IPS-15b (cell line): ENCODE results near the gene PRKCE.

Experiments
- H3K27me3 ChIP-seq: one replicate; pipeline ENCODE4 v1.6.1; 2013; ENCODE audit warnings: low read length; ENCODE audit not compliant: control insufficient read depth, insufficient read depth
- H3K36me3 ChIP-seq: one replicate; pipeline ENCODE4 v1.6.1; 2013; ENCODE audit warnings: low read length; ENCODE audit not compliant: control insufficient read depth, insufficient read depth
- H3K4me1 ChIP-seq: one replicate; pipeline ENCODE4 v1.6.1; 2013; ENCODE audit warnings: mild to moderate bottlenecking, low read length; ENCODE audit not compliant: control insufficient read depth, insufficient read depth
- H3K4me3 ChIP-seq: one replicate; pipeline ENCODE4 v1.5.1; 2013; ENCODE audit warnings: low read depth, low read length
- H3K9ac ChIP-seq: one replicate; pipeline ENCODE4 v1.6.1; 2013; ENCODE audit warnings: low read depth, mild to moderate bottlenecking, low read length
- H3K9me3 ChIP-seq: one replicate; pipeline ENCODE4 v1.6.1; 2013; ENCODE audit warnings: mild to moderate bottlenecking, low read length; ENCODE audit not compliant: control insufficient read depth, insufficient read depth

PRKCE gene

DNA sequence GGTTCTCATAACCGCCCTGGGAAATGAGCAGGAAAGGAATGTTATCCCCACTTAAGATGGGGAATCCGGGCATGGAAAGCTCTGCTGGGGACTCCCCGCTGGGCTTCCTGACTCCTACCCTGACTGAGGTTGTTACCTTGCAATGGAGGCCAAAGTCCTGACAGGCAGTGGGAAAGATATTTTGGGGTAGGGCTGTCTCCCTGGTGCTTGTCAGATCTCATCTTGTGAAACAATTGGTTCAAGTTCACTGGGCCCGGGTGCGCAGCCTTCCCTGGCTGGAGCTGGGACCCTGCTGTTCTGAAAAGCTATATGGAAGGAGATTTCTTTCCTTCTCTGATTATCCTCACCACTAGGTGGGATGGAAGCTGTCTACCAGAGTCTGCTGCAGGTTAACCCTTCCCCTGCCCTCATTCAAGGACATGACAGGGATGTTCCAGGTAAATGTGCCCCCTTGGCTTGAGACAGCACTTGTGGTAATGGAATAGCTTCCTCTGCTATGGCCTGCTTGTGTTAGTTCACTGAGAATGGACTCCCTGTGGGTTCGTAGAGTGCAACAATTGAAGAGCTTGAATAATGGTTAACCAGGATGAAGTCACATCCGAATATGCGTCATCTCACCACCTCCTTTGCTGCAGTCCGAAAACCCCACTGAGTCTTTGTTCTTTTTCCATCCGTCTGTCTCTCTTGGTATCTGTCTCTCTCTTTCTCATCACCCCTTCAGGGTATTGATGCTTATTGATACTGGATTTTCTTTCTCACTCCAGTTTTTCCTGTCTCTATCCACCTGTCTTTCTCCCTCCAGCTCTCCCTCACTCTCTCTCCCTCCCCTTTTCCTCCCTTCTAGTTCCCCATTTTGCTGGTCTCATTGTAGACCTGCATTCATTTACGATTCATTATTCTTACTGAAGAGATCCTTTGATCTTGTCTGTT, 577.9 kb downstream of the PRKCE start:
- no peak overlapping the region for H3K4me3 ChIP-seq
- H3K36me3 ChIP-seq, result no peaks in the 10 kb centered on the region
- no peaks in the 10 kb centered on the region for H3K9me3 ChIP-seq
- no peak overlapping the region for H3K9ac ChIP-seq
- H3K4me1 ChIP-seq, result peaks cover 5% of the 10 kb centered on the region
- H3K27me3 ChIP-seq, result no peaks in the 10 kb centered on the region

DNA sequence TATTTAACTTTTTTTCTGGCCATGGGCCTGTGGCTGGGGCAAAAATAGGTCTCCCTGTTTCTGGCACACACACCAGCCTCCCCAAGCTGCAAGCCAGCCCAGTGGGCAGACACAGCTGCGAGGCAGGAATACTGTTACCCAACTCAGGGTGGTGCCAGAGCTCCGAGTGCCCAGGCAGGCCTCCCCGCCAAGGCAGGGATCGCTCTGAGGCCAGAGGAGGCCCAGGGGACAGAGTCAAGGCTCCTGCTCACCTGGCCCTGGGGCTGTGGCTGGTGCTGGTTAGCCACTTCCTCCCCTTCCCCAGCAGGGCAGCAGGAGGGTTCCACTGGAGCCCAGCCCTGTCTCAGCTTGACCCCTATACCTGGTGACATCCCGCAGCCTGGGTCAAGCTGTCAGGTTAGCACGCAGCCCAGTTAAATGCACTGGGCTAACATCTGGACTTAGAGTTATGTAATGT, 578.7 kb downstream of the PRKCE start:
- Histone ChIP-seq H3K36me3 (no peaks in the 10 kb centered on the region), H3K4me1 (peaks cover 5% of the 10 kb centered on the region), H3K4me3 (no peak overlapping the region), H3K27me3 (no peaks in the 10 kb centered on the region), H3K9ac (no peak overlapping the region), H3K9me3 (no peaks in the 10 kb centered on the region)

DNA sequence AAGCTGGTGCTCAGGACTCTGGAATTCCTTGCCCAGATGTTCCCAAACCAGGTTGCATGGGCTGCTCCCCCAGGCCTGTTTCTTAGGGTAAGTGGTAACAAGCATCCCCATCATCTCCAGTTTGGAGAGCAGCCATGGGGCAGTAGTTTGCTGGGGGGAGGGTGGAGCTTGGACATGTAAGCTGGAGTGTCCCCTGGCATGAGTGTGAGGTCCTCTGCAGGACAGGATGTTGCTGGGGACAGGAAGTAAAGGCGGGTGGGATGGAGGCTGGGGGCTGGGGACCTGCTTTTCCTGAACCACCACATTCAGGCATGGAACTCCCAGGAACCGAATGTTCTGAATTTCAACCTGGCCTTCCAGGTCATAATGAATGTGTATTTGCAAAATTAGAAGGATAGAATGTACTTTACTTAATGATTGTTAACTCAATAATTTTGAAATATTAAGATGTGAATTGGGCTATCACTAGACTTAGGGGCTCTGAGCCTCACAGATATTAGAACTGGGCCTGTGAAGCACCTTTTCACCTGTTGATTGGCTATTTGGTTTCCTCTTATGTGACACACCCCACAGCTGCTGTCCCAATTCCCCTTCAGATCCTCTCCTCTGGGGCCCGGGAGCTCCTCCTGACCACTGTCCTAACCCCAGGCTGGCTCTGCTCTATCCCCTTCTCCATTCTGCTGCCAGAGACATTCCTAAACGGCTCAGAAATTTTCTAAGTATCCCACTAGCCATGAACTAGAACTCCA, 579.4 kb downstream of the PRKCE start:
- Histone ChIP-seq H3K27me3 (no peaks in the 10 kb centered on the region), H3K9me3 (no peaks in the 10 kb centered on the region), H3K36me3 (no peaks in the 10 kb centered on the region), H3K4me1 (peaks cover 5% of the 10 kb centered on the region), H3K9ac (no peak overlapping the region), H3K4me3 (no peak overlapping the region)

DNA sequence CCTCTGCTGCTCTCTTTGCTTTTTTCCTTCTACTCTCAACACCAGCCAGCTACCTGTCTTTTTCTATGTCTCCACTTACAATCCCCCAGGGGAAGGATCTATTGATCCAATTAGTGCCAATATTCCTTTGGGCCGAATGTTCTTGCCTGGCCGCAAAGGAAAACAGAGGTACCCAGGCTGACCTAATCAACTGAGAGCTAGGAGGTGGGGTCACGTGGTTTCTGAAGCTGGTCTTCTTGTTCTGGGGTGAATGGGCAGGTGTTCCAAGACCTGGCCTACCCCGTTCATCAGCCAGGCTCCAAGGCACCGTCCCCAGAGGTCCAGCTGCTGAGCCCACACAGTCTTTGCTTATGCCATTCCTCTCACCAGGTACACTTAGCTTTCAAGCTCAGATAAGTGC, 580.2 kb downstream of the PRKCE start:
- Histone ChIP-seq H3K27me3 (no peaks in the 10 kb centered on the region), H3K4me1 (peaks cover 5% of the 10 kb centered on the region), H3K4me3 (no peak overlapping the region), H3K9ac (no peak overlapping the region), H3K9me3 (no peaks in the 10 kb centered on the region), H3K36me3 (no peaks in the 10 kb centered on the region)

DNA sequence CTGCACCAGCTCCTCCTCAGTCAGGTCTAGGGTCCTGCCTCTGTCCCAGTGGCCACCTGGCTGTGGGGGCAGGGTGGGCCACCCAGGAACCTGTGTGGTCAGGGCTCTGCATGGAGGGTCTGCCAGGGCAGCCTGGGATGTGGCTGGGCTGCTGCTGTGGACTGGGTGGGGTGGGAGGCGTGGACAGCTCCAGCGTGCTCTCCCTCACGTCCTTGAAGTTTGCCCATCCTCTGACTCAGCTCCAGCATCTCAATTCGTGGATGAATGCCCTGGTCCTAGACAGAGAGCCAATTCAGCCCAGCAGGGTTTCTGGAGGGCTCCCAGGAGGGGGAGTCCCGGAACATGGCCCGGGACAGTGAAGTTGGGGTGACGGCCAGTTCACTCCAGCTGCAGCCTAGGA, 581.4 kb downstream of the PRKCE start:
- Histone ChIP-seq H3K9ac (no peak overlapping the region), H3K9me3 (no peaks in the 10 kb centered on the region), H3K27me3 (no peaks in the 10 kb centered on the region), H3K4me1 (peaks cover 5% of the 10 kb centered on the region), H3K4me3 (no peak overlapping the region), H3K36me3 (no peaks in the 10 kb centered on the region)

DNA sequence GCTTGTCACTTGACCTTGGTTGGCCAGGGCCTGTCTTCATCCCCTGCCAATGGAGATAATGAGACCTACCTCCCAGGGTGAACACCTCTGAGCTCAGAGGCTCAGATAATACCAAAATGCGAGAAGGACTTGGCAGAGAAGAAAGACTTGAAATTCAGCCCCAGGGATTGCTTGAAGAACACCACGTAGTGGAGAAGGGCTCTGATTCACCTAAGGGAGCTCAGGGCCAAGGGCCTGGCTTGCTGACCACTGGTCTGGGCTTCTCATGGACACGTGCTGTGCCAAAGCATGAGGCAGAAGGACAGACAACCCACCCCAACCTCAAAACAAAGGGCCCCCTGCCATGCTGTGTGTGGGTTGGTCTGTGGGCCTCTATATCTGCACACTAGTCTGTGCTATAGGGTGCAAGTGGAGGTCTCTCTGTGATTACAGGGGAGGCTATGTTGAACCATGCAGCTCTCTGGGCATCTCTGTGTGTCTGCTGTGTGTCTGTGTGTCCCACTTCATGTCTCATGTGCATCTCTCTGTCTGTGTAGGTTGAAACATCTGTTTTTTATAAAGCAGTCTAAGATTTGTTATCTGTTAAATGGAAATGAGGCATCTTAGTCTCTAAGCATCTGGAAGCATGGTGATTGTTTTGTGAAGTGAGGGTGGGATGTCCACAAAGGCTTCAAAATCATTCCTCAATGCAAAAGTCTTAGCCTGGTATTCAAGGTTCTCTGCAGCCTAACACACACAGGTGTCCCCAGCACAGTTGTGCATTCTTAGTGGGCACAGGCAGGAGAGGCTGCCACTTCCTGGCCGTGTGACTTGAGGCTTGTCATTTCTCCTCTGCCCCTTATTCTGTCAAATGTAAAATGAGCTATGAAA, 584.8 kb downstream of the PRKCE start:
- Histone ChIP-seq H3K36me3 (no peaks in the 10 kb centered on the region), H3K9me3 (no peaks in the 10 kb centered on the region), H3K9ac (no peak overlapping the region), H3K4me3 (no peak overlapping the region), H3K4me1 (no peaks in the 10 kb centered on the region), H3K27me3 (no peaks in the 10 kb centered on the region)

DNA sequence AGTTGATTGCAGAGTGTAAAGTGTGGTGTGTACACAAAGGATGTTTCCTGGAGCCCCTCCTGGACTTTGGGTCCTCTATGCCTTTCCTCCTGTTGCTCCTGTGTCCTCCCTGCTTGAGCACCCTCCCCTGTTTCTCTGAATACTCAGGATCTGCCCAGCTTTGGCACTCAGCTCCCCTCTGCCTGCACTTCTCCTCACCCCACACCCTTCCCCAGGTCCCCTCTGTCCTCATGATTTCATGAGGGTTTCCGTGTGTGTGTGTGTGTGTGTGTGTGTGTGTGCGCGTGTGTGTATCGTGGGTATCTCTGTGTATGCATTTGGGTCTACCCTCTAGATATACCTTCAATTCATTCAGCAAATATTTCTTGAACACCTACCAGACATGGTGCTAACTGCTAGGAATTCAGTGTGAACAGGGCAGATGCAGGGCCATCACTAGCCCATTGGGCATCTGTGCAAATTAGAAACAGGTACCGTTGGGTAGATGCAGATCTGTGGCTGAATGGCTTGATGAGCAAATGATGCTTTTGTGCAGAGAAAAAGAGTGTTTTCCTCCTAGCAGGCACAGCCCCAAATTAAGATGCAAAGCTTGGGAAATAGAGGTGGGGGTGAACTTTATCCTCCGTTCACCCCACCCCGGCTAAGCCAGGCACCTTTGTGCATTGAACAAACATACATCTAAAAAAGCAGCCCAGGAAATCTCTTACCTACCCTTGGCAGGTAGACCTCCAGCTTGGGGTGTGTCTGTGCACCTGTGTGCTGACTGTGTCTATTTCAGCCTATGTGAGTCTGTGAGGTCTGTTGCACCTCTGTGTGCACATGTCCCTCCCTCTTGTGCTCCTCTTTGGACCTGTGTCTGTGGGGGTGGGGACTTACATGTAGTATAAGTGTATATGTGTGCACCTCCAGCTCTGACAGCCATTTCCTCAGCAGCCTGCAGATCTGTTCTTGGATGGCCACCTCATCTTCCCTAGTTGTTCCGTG, 585.7 kb downstream of the PRKCE start:
- no peak overlapping the region for H3K4me3 ChIP-seq
- H3K9me3 ChIP-seq, result no peaks in the 10 kb centered on the region
- H3K4me1 ChIP-seq, result no peaks in the 10 kb centered on the region
- H3K36me3 ChIP-seq, result no peaks in the 10 kb centered on the region
- no peak overlapping the region for H3K9ac ChIP-seq
- no peaks in the 10 kb centered on the region for H3K27me3 ChIP-seq
